Peyer's patch (tissue), 4 donors: ENCODE results near the gene PA2G4. TPM values are rescaled to one million over a fixed set of nuclear protein-coding genes. Genes with fewer than 3 reads are reported as not detected.
A peak's percentile ranks its signal among the peaks of the same experiment; 100 is the strongest.

Experiments
- DNase-seq, 3 donors: peaks; one replicate each; pipeline ENCODE4 v3.0.0-alpha.2; 2017 to 2019
- H3K27ac ChIP-seq, 4 donors: fragments of 200-600 bp; sonication (generic); one replicate each; pipeline ENCODE4 v1.5.1; 2016 to 2019
- H3K27me3 ChIP-seq, 2 donors: fragments of 200-600 bp; sonication (generic); one replicate each; pipeline ENCODE4 v1.5.1; 2019
- H3K36me3 ChIP-seq, 3 donors: fragments of 200-600 bp; sonication (generic); one replicate each; pipeline ENCODE4 v1.5.1; 2016 to 2019
- H3K4me1 ChIP-seq, 4 donors: fragments of 200-600 bp; sonication (generic); one replicate each; pipeline ENCODE4 v1.5.1; 2016 to 2019
- H3K4me3 ChIP-seq, 4 donors: fragments of 200-600 bp; sonication (generic); 1 replicate in 3 of 4; 2 replicates in 1 of 4; pipeline ENCODE4 v1.5.1; 2016 to 2019; ENCODE audit warnings: mild to moderate bottlenecking in 1 of 4
- H3K9me3 ChIP-seq, 4 donors: fragments of 200-600 bp; sonication (generic); one replicate each; pipeline ENCODE4 v1.5.1; 2016 to 2019; ENCODE audit warnings: mild to moderate bottlenecking in 1 of 4
- POLR2A ChIP-seq, 2 donors: fragments of 450-650 bp; IDR thresholded peaks; one replicate each; pipeline ENCODE4 v1.5.1; 2017; ENCODE audit warnings: antibody characterized with exemption in 2 of 2, mild to moderate bottlenecking in 2 of 2, moderate library complexity in 2 of 2
- total RNA-seq, 4 donors: library from RNA; depleted of rRNA; stranded (reverse); fragments of >200 nt; gene quantifications; one replicate each; pipeline ENCODE4 v1.1.0, GENCODE V29; 2016
- TF ChIP-seq, protein P1 (sequence below), 6 experiments: fragments of 450-650 bp in 4 of 6; fragments of 200-600 bp in 2 of 6; sonication (generic) in 1 of 6; IDR thresholded peaks; one replicate each; pipeline ENCODE4 v1.5.1; 2017 to 2019; ENCODE audit warnings: antibody characterized with exemption in 6 of 6, mild to moderate bottlenecking in 3 of 6, moderate library complexity in 1 of 6

The PA2G4 gene
- total RNA-seq, 4 donors from 2014 or later = 34.3 to 221 (median 48.7) TPM

DNA sequence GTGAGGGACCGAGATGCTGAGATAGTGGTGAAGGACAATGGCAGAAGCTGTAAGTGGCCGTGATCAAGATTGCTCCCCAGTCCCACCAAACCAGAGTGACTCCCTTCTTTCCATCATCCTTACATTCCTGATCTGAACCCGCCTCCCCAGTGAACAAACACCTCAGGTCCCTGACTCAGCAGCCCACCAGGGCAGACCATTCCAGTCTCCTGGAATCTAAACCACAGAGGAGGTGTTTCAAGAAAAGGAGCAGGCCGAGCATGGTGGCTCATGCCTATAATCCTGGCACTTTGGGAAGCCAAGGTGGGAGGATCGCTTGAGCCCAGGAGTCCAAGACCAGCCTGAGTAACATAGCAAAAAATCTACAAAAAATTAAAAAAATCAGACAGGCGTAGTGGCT is 17.8 kb upstream of the PA2G4 start:
- TF ChIP-seq, protein P1, sequence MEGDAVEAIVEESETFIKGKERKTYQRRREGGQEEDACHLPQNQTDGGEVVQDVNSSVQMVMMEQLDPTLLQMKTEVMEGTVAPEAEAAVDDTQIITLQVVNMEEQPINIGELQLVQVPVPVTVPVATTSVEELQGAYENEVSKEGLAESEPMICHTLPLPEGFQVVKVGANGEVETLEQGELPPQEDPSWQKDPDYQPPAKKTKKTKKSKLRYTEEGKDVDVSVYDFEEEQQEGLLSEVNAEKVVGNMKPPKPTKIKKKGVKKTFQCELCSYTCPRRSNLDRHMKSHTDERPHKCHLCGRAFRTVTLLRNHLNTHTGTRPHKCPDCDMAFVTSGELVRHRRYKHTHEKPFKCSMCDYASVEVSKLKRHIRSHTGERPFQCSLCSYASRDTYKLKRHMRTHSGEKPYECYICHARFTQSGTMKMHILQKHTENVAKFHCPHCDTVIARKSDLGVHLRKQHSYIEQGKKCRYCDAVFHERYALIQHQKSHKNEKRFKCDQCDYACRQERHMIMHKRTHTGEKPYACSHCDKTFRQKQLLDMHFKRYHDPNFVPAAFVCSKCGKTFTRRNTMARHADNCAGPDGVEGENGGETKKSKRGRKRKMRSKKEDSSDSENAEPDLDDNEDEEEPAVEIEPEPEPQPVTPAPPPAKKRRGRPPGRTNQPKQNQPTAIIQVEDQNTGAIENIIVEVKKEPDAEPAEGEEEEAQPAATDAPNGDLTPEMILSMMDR (IDR thresholded peaks at IDR 0.05) = no peak
- TF ChIP-seq POLR2A (IDR thresholded peaks at IDR 0.05) = no peak
- H3K9me3 ChIP-seq = no peaks in the 10 kb centered on the region
- H3K36me3 ChIP-seq = peaks cover 0 to 72% (median 0%) of the 10 kb centered on the region in 3 donors
- peak overlapping the region in 1 of 4 donors; percentile 22 for H3K27ac ChIP-seq
- H3K4me1 ChIP-seq = peaks cover 0 to 30% (median 0%) of the 10 kb centered on the region in 4 donors
- DNase-seq = no peak
- H3K27me3 ChIP-seq = no peaks in the 10 kb centered on the region
- no peak overlapping the region for H3K4me3 ChIP-seq

DNA sequence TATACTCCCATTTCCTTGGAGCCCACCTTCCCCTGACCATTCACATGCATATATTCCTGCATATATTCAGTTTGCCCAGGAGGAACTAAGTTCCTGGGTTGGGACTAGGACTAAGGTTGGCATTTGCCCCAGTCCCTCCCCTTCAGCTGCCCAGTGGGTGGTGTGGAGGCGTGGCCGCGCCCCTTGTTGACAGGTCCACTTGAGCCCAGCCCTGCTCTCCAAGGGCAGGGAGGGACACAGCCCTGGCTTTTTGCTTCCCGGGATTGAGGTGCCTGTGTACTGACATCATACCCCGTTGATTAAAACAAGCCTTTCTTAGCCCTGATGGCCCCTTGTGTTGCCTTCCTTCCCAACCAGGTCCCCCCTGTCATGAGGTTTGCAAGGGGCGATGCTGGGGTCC is 17.1 kb upstream of the PA2G4 start:
- Histone ChIP-seq H3K4me1 (peaks cover 0 to 30% (median 0%) of the 10 kb centered on the region in 4 donors), H3K36me3 (peaks cover 0 to 76% (median 0%) of the 10 kb centered on the region in 3 donors), H3K4me3 (no peak overlapping the region), H3K27ac (peak overlapping the region in 2 of 4 donors; percentile 18 to 49), H3K27me3 (no peaks in the 10 kb centered on the region), H3K9me3 (no peaks in the 10 kb centered on the region)
- TF ChIP-seq, protein P1 (IDR thresholded peaks at IDR 0.05) = no peak
- no peak for TF ChIP-seq POLR2A (IDR thresholded peaks at IDR 0.05)
- peak in 2 of 3 donors; percentile 79 to 84 for DNase-seq

- Histone ChIP-seq H3K27me3 (no peaks in the 10 kb centered on the region), H3K27ac (no peak overlapping the region), H3K36me3 (peaks cover 0 to 75% (median 0%) of the 10 kb centered on the region in 3 donors), H3K4me1 (no peaks in the 10 kb centered on the region), H3K4me3 (no peak overlapping the region), H3K9me3 (no peaks in the 10 kb centered on the region)
- TF ChIP-seq, protein P1 (IDR thresholded peaks at IDR 0.05) = no peak
- TF ChIP-seq POLR2A (IDR thresholded peaks at IDR 0.05) = no peak
- DNase-seq = no peak
Measured at GRCh38 chr12:56097738-56098137, 6.6 kb upstream of the PA2G4 start.

- H3K9me3 ChIP-seq = no peaks in the 10 kb centered on the region
- TF ChIP-seq POLR2A (IDR thresholded peaks at IDR 0.05) = no peak
- TF ChIP-seq, protein P1 (IDR thresholded peaks at IDR 0.05) = no peak
- peaks cover 0 to 67% (median 0%) of the 10 kb centered on the region in 3 donors for H3K36me3 ChIP-seq
- H3K27ac ChIP-seq = no peak overlapping the region
- no peaks in the 10 kb centered on the region for H3K27me3 ChIP-seq
- no peak overlapping the region for H3K4me3 ChIP-seq
- no peak for DNase-seq
- H3K4me1 ChIP-seq = no peaks in the 10 kb centered on the region
Measured at GRCh38 chr12:56098592-56098991, 5.8 kb upstream of the PA2G4 start.

DNA sequence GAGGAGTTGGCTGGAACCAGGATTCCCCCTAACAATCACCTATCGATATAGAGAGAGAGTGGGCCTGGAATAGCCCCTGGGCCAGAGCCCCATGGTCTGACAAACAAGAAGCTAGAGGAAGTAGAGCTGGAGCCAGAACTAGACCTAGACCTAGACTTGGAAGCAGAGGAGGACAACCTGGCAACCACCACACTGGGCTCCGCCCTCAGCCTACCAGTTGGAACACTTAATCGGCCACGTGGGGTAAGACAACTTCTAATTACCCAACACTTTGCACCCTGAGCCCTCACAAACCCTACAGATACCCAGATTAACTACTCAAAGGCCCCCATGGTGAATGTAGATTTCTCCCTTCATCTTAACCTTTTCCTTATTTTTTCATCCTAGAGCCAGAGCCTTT is 4.6 kb upstream of the PA2G4 start:
- peak overlapping the region in 2 of 4 donors; percentile 11 to 15 for H3K27ac ChIP-seq
- H3K27me3 ChIP-seq = no peaks in the 10 kb centered on the region
- no peaks in the 10 kb centered on the region for H3K4me1 ChIP-seq
- peaks cover 0 to 55% (median 0%) of the 10 kb centered on the region in 3 donors for H3K36me3 ChIP-seq
- TF ChIP-seq POLR2A (IDR thresholded peaks at IDR 0.05) = no peak
- TF ChIP-seq, protein P1 (IDR thresholded peaks at IDR 0.05) = no peak
- no peaks in the 10 kb centered on the region for H3K9me3 ChIP-seq
- peak in 1 of 3 donors; percentile 61 for DNase-seq
- no peak overlapping the region for H3K4me3 ChIP-seq

DNA sequence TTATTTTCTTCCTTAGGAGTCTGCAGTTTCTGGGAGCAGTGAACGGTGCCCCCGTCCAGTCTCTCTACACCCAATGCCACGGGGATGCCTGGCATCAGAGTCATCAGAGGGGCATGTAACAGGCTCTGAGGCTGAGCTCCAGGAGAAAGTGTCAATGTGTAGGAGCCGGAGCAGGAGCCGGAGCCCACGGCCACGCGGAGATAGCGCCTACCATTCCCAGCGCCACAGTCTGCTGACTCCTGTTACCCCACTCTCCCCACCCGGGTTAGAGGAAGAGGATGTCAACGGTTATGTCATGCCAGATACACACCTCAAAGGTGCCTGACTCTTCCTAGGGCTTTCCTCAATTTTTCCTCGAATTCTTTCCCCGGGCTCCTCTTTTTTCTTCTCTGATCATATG is 3.3 kb upstream of the PA2G4 start:
- Histone ChIP-seq H3K4me1 (peaks cover 0 to 10% (median 8%) of the 10 kb centered on the region in 4 donors), H3K9me3 (no peaks in the 10 kb centered on the region), H3K27ac (no peak overlapping the region), H3K4me3 (no peak overlapping the region), H3K27me3 (no peaks in the 10 kb centered on the region), H3K36me3 (peaks cover 0 to 43% (median 0%) of the 10 kb centered on the region in 3 donors)
- no peak for DNase-seq
- TF ChIP-seq, protein P1 (IDR thresholded peaks at IDR 0.05) = no peak
- TF ChIP-seq POLR2A (IDR thresholded peaks at IDR 0.05) = no peak
